ENCODE results near the gene VPS8. TPM values are rescaled to one million over a fixed set of nuclear protein-coding genes. Genes with fewer than 3 reads are reported as not detected.

Gene VPS8
- total and polyA plus RNA-seq, 4 donors, result 4.2 to 34.9 (median 22.9) TPM

DNA sequence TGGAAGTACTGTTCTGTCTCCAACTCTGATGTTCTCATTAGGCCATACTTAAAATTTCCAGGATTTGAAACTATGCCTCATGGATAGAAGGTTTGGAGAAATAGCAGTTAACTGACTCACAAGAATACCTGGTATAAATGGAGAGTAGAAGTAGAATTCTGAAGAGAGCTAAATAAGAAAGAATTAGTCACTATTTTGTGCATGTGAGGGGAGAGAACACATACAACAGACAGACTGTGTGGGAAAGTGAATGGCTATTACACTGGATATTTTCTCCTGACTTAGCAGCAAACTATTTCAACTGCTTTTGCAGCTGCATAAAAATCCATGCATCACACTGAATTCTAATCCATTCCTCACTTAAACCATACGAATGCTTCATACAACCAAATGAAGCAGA is 269.6 kb downstream of the VPS8 start:
- DNase-seq (ENCODE audit: low spot score), result no peak
- Histone ChIP-seq H3K27me3 (ENCODE audit: control insufficient read depth in 4 of 4, insufficient read depth in 4 of 4, low read length in 3 of 4) (no peaks in the 10 kb centered on the region), H3K4me1 (ENCODE audit: control insufficient read depth in 4 of 4, insufficient read depth in 4 of 4, low read length in 3 of 4) (no peaks in the 10 kb centered on the region), H3K9ac (ENCODE audit: low read depth in 1 of 2, low read length in 2 of 2) (no peak overlapping the region), H3K27ac (ENCODE audit: low read depth in 1 of 2, low read length in 2 of 2) (no peak overlapping the region), H3K36me3 (ENCODE audit: control insufficient read depth in 4 of 4, insufficient read depth in 3 of 4, low read depth in 1 of 4, low read length in 3 of 4) (no peaks in the 10 kb centered on the region), H3K4me3 (ENCODE audit: low read depth in 1 of 3, low read length in 3 of 3) (no peak overlapping the region), H3K9me3 (ENCODE audit: control insufficient read depth in 4 of 4, low read length in 3 of 4) (no peaks in the 10 kb centered on the region)
- TF ChIP-seq HNF4G (IDR thresholded peaks at IDR 0.05) (no peak), RXRA (IDR thresholded peaks at IDR 0.05) (no peak), FOXA2 (IDR thresholded peaks at IDR 0.05) (no peak), YY1 (IDR thresholded peaks at IDR 0.05) (no peak)
- TF ChIP-seq, protein P1, sequence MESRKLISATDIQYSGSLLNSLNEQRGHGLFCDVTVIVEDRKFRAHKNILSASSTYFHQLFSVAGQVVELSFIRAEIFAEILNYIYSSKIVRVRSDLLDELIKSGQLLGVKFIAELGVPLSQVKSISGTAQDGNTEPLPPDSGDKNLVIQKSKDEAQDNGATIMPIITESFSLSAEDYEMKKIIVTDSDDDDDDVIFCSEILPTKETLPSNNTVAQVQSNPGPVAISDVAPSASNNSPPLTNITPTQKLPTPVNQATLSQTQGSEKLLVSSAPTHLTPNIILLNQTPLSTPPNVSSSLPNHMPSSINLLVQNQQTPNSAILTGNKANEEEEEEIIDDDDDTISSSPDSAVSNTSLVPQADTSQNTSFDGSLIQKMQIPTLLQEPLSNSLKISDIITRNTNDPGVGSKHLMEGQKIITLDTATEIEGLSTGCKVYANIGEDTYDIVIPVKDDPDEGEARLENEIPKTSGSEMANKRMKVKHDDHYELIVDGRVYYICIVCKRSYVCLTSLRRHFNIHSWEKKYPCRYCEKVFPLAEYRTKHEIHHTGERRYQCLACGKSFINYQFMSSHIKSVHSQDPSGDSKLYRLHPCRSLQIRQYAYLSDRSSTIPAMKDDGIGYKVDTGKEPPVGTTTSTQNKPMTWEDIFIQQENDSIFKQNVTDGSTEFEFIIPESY (IDR thresholded peaks at IDR 0.05), result no peak
- TF ChIP-seq, protein P2, sequence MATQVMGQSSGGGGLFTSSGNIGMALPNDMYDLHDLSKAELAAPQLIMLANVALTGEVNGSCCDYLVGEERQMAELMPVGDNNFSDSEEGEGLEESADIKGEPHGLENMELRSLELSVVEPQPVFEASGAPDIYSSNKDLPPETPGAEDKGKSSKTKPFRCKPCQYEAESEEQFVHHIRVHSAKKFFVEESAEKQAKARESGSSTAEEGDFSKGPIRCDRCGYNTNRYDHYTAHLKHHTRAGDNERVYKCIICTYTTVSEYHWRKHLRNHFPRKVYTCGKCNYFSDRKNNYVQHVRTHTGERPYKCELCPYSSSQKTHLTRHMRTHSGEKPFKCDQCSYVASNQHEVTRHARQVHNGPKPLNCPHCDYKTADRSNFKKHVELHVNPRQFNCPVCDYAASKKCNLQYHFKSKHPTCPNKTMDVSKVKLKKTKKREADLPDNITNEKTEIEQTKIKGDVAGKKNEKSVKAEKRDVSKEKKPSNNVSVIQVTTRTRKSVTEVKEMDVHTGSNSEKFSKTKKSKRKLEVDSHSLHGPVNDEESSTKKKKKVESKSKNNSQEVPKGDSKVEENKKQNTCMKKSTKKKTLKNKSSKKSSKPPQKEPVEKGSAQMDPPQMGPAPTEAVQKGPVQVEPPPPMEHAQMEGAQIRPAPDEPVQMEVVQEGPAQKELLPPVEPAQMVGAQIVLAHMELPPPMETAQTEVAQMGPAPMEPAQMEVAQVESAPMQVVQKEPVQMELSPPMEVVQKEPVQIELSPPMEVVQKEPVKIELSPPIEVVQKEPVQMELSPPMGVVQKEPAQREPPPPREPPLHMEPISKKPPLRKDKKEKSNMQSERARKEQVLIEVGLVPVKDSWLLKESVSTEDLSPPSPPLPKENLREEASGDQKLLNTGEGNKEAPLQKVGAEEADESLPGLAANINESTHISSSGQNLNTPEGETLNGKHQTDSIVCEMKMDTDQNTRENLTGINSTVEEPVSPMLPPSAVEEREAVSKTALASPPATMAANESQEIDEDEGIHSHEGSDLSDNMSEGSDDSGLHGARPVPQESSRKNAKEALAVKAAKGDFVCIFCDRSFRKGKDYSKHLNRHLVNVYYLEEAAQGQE (IDR thresholded peaks at IDR 0.05), result no peak
- WGBS, result 96% methylated on average over 1 of the region's 1 CpG

DNA sequence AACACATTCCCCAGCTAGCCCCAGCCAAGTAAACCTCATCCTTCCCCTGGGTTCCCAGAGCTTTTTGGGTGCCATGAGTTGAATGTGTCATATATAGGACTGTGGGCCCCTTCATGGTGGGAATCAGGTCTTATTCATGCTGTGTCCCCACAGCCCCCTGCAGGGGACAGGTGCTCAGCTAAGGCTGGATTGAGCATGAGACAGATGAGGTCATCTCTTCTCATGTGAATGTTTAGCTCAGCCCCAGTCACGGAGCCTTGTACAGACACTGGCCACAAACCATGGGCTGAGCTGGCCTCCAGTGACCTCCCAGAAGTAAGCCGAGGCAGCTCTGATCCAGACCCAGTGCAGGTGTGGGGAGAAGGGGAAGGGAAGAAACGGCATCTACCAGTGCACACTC is 270.2 kb downstream of the VPS8 start:
- DNase-seq (ENCODE audit: low spot score), result no peak
- H3K27me3 ChIP-seq (ENCODE audit: control insufficient read depth in 4 of 4, insufficient read depth in 4 of 4, low read length in 3 of 4), result no peaks in the 10 kb centered on the region
- no peaks in the 10 kb centered on the region for H3K4me1 ChIP-seq (ENCODE audit: control insufficient read depth in 4 of 4, insufficient read depth in 4 of 4, low read length in 3 of 4)
- TF ChIP-seq, protein P2 (IDR thresholded peaks at IDR 0.05), result no peak
- TF ChIP-seq HNF4G (IDR thresholded peaks at IDR 0.05) (no peak), HNF4A (conservative IDR thresholded peaks at IDR 0.05) (no peak), YY1 (IDR thresholded peaks at IDR 0.05) (no peak), NR2F2 (IDR thresholded peaks at IDR 0.05) (no peak), JUND (IDR thresholded peaks at IDR 0.05) (no peak), GABPA (IDR thresholded peaks at IDR 0.05 in 1 of 2, conservative IDR thresholded peaks at IDR 0.05 in 1 of 2) (no peak), SP1 (IDR thresholded peaks at IDR 0.05) (no peak), EGR1 (IDR thresholded peaks at IDR 0.05; ENCODE audit: low read depth in 2 of 2) (no peak)
- TF ChIP-seq, protein P3, sequence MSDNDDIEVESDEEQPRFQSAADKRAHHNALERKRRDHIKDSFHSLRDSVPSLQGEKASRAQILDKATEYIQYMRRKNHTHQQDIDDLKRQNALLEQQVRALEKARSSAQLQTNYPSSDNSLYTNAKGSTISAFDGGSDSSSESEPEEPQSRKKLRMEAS (IDR thresholded peaks at IDR 0.05), result no peak
- TF ChIP-seq, protein P4, sequence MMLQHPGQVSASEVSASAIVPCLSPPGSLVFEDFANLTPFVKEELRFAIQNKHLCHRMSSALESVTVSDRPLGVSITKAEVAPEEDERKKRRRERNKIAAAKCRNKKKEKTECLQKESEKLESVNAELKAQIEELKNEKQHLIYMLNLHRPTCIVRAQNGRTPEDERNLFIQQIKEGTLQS (IDR thresholded peaks at IDR 0.05), result no peak
- TF ChIP-seq, protein P5, sequence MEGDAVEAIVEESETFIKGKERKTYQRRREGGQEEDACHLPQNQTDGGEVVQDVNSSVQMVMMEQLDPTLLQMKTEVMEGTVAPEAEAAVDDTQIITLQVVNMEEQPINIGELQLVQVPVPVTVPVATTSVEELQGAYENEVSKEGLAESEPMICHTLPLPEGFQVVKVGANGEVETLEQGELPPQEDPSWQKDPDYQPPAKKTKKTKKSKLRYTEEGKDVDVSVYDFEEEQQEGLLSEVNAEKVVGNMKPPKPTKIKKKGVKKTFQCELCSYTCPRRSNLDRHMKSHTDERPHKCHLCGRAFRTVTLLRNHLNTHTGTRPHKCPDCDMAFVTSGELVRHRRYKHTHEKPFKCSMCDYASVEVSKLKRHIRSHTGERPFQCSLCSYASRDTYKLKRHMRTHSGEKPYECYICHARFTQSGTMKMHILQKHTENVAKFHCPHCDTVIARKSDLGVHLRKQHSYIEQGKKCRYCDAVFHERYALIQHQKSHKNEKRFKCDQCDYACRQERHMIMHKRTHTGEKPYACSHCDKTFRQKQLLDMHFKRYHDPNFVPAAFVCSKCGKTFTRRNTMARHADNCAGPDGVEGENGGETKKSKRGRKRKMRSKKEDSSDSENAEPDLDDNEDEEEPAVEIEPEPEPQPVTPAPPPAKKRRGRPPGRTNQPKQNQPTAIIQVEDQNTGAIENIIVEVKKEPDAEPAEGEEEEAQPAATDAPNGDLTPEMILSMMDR (IDR thresholded peaks at IDR 0.05; ENCODE audit: low read depth, low read length, missing input control), result no peak
- 77% methylated on average over 3 of the region's 3 CpGs for WGBS
- no peak overlapping the region for H3K9ac ChIP-seq (ENCODE audit: low read depth in 1 of 2, low read length in 2 of 2)
- no peak overlapping the region for H3K4me3 ChIP-seq (ENCODE audit: low read depth in 1 of 3, low read length in 3 of 3)
- H3K27ac ChIP-seq (ENCODE audit: low read depth in 1 of 2, low read length in 2 of 2), result no peak overlapping the region
- H3K9me3 ChIP-seq (ENCODE audit: control insufficient read depth in 4 of 4, low read length in 3 of 4), result no peaks in the 10 kb centered on the region
- H3K36me3 ChIP-seq (ENCODE audit: control insufficient read depth in 4 of 4, insufficient read depth in 3 of 4, low read depth in 1 of 4, low read length in 3 of 4), result no peaks in the 10 kb centered on the region

All from liver (tissue), 9 donors.